Osteocyte (in vitro differentiated cells): ENCODE data around the gene CERS1. TPM values are rescaled to one million over a fixed set of nuclear protein-coding genes. Genes with fewer than 3 reads are reported as not detected.

Experiments
- DNase-seq: peaks from one replicate; pipeline ENCODE4 v3.0.0; 2021; ENCODE audit warnings: mixed read lengths; ENCODE audit not compliant: unreplicated experiment; ENCODE audit errors: extremely low spot score
- H3K27ac Mint-ChIP-seq: one replicate; pipeline ENCODE4 v1.8.0; 2021; ENCODE audit warnings: mild to moderate bottlenecking, mixed read lengths; ENCODE audit not compliant: unreplicated experiment
- H3K27me3 Mint-ChIP-seq: one replicate; pipeline ENCODE4 v1.8.0; 2021; ENCODE audit warnings: mixed read lengths; ENCODE audit not compliant: unreplicated experiment
- H3K36me3 Mint-ChIP-seq: one replicate; pipeline ENCODE4 v1.8.0; 2021; ENCODE audit warnings: mixed read lengths; ENCODE audit not compliant: unreplicated experiment
- H3K4me1 Mint-ChIP-seq: one replicate; pipeline ENCODE4 v1.8.0; 2021; ENCODE audit warnings: mixed read lengths; ENCODE audit not compliant: unreplicated experiment
- H3K4me3 Mint-ChIP-seq: one replicate; pipeline ENCODE4 v1.8.0; 2021; ENCODE audit warnings: mild to moderate bottlenecking, moderate library complexity, mixed read lengths; ENCODE audit not compliant: unreplicated experiment
- H3K9me3 Mint-ChIP-seq: one replicate; pipeline ENCODE4 v1.8.0; 2021; ENCODE audit warnings: mixed read lengths; ENCODE audit not compliant: unreplicated experiment
- CTCF ChIP-seq: fragments of 200-600 bp; sonication (generic); IDR thresholded peaks from 2 replicates; pipeline ENCODE4 v1.5.0; 2021; ENCODE audit warnings: antibody characterized with exemption, mild to moderate bottlenecking, moderate library complexity
- total RNA-seq: library from RNA; stranded (reverse); gene quantifications from 2 replicates; pipeline ENCODE4 v1.2.1, GENCODE V29; 2021

Gene CERS1
- total RNA-seq, 1 donor from 2014 or later: 6.5 TPM

- Mint-ChIP-seq H3K4me1 (peaks cover 4% of the 10 kb centered on the region), H3K4me3 (no peak overlapping the region), H3K27me3 (no peaks in the 10 kb centered on the region), H3K36me3 (peaks cover 29% of the 10 kb centered on the region), H3K27ac (no peak overlapping the region), H3K9me3 (no peaks in the 10 kb centered on the region)
- no peak for TF ChIP-seq CTCF
- DNase-seq: no peak
Observed at GRCh38 chr19:18862976-18863842, 32.7 kb downstream of the CERS1 start.

GRCh38 chr19:18861917-18862316 is 34.0 kb downstream of the CERS1 start:
- H3K4me3 Mint-ChIP-seq: no peak overlapping the region
- DNase-seq: no peak
- TF ChIP-seq CTCF: no peak
- peaks cover 4% of the 10 kb centered on the region for H3K4me1 Mint-ChIP-seq
- no peak overlapping the region for H3K27ac Mint-ChIP-seq
- peaks cover 29% of the 10 kb centered on the region for H3K36me3 Mint-ChIP-seq
- no peaks in the 10 kb centered on the region for H3K27me3 Mint-ChIP-seq
- no peaks in the 10 kb centered on the region for H3K9me3 Mint-ChIP-seq

GRCh38 chr19:18861235-18861634 is 34.7 kb downstream of the CERS1 start:
- Mint-ChIP-seq H3K9me3 (no peaks in the 10 kb centered on the region), H3K4me1 (peaks cover 4% of the 10 kb centered on the region), H3K36me3 (peaks cover 30% of the 10 kb centered on the region), H3K27ac (no peak overlapping the region), H3K27me3 (no peaks in the 10 kb centered on the region), H3K4me3 (no peak overlapping the region)
- DNase-seq: no peak
- no peak for TF ChIP-seq CTCF

GRCh38 chr19:18860725-18861124 is 35.2 kb downstream of the CERS1 start:
- Mint-ChIP-seq H3K36me3 (peaks cover 29% of the 10 kb centered on the region), H3K4me3 (no peak overlapping the region)

More at GRCh38 chr19:18860725-18861124, 35.2 kb downstream of the CERS1 start:
- TF ChIP-seq CTCF: no peak
- H3K9me3 Mint-ChIP-seq: no peaks in the 10 kb centered on the region
- no peak for DNase-seq
- peaks cover 4% of the 10 kb centered on the region for H3K4me1 Mint-ChIP-seq
- H3K27ac Mint-ChIP-seq: no peak overlapping the region
- no peaks in the 10 kb centered on the region for H3K27me3 Mint-ChIP-seq
